GM18867 (cell line): Measurements from ENCODE around the gene MRPL12.
A peak's percentile ranks its signal among the peaks of the same experiment; 100 is the strongest.

ENCODE experiments used
- ATAC-seq: cut with Tn5 transposase; IDR thresholded peaks from one replicate; pipeline ENCODE4 v1.9.1; 2021; ENCODE audit warnings: mild to moderate bottlenecking, moderate library complexity; ENCODE audit not compliant: unreplicated experiment

The MRPL12 gene

GRCh38 chr17:81700353-81701287, 2.5 kb upstream of the MRPL12 start:
- ATAC-seq, result no peak

- no peak for ATAC-seq
Measured at GRCh38 chr17:81701288-81702071, 1.7 kb upstream of the MRPL12 start.

GRCh38 chr17:81703747-81704654, 834 bp downstream of the MRPL12 start:
- ATAC-seq, result no peak

GRCh38 chr17:81705518-81706231, 2.5 kb downstream of the MRPL12 start:
- no peak for ATAC-seq

- no peak for ATAC-seq
Measured at GRCh38 chr17:81706232-81706611, 3.1 kb downstream of the MRPL12 start.

- no peak for ATAC-seq
Measured at GRCh38 chr17:81706757-81707624, 3.8 kb downstream of the MRPL12 start.

GRCh38 chr17:81707725-81708646, 4.8 kb downstream of the MRPL12 start:
- ATAC-seq, result no peak

GRCh38 chr17:81708739-81709185, 5.6 kb downstream of the MRPL12 start:
- ATAC-seq, result no peak

- ATAC-seq, result no peak
Measured at GRCh38 chr17:81710514-81711308, 7.5 kb downstream of the MRPL12 start.

- ATAC-seq, result peak; percentile 60
Measured at GRCh38 chr17:81711814-81712467, 8.8 kb downstream of the MRPL12 start, which contains the start of gene SLC25A10. Gene SLC25A10, plus strand, starts transcription at chr17:81712284. Its CDS starts 143 bp downstream, at chr17:81712427.

- ATAC-seq, result no peak
Measured at GRCh38 chr17:81712468-81713003, 9.4 kb downstream of the MRPL12 start.

GRCh38 chr17:81713004-81713555, 9.9 kb downstream of the MRPL12 start:
- no peak for ATAC-seq

- ATAC-seq, result no peak
Measured at GRCh38 chr17:81713556-81714411, 10.6 kb downstream of the MRPL12 start.

GRCh38 chr17:81714412-81715106, 11.4 kb downstream of the MRPL12 start:
- no peak for ATAC-seq
